Measurements from ENCODE around the gene LPCAT1.

The LPCAT1 gene

GRCh38 chr5:1513326-1514026 lies 10.3 kb downstream of the LPCAT1 start:
- no peak for TF ChIP-seq CTCF (IDR thresholded peaks at IDR 0.05)
- H3K36me3 ChIP-seq: peaks cover 12 to 67% (median 24%) of the 10 kb centered on the region in 3 donors
- no peak overlapping the region for H3K4me3 ChIP-seq

GRCh38 chr5:1512541-1513291 lies 11.0 kb downstream of the LPCAT1 start:
- intact Hi-C loops (cut with DNase I; ENCODE audit: low total_unique reads): loop anchor here (10.0 kb wide), 1 partner anchor 168 kb away; the partner anchor contains the start of gene CLPTM1L
- H3K36me3 ChIP-seq: peaks cover 12 to 62% (median 24%) of the 10 kb centered on the region in 3 donors
- no peak overlapping the region for H3K27ac ChIP-seq
- DNase-seq: peak; percentile 11 to 43
- no peaks in the 10 kb centered on the region for H3K9me3 ChIP-seq
- H3K27me3 ChIP-seq: no peaks in the 10 kb centered on the region
- TF ChIP-seq CTCF (IDR thresholded peaks at IDR 0.05): no peak
- no peak overlapping the region for H3K4me3 ChIP-seq
- peaks cover 0 to 7% (median 0%) of the 10 kb centered on the region in 4 donors for H3K4me1 ChIP-seq

More at GRCh38 chr5:1513326-1514026, 10.3 kb downstream of the LPCAT1 start:
- H3K9me3 ChIP-seq: no peaks in the 10 kb centered on the region
- H3K27ac ChIP-seq: no peak overlapping the region
- peak in 1 of 2 donors; percentile 60 for DNase-seq
- H3K27me3 ChIP-seq: no peaks in the 10 kb centered on the region
- H3K4me1 ChIP-seq: peaks cover 0 to 7% (median 0%) of the 10 kb centered on the region in 4 donors
- intact Hi-C loops (cut with DNase I; ENCODE audit: low total_unique reads): loop anchor here (10.0 kb wide), 1 partner anchor 169 kb away; the partner anchor contains the start of gene CLPTM1L

GRCh38 chr5:1511651-1512540 lies 11.9 kb downstream of the LPCAT1 start:
- intact Hi-C loops (cut with DNase I; ENCODE audit: low total_unique reads): loop anchor here (10.0 kb wide), 1 partner anchor 167 kb away; the partner anchor contains the start of gene CLPTM1L
- H3K27ac ChIP-seq: no peak overlapping the region
- DNase-seq: peak; percentile 17 to 53

GRCh38 chr5:1511048-1511447 lies 12.7 kb downstream of the LPCAT1 start:
- no peaks in the 10 kb centered on the region for H3K27me3 ChIP-seq
- DNase-seq: peak; percentile 14 to 55
- TF ChIP-seq CTCF (IDR thresholded peaks at IDR 0.05): no peak
- no peak overlapping the region for H3K27ac ChIP-seq
- no peaks in the 10 kb centered on the region for H3K9me3 ChIP-seq
- no peaks in the 10 kb centered on the region for H3K4me1 ChIP-seq
- H3K4me3 ChIP-seq: no peak overlapping the region
- peaks cover 12 to 54% (median 24%) of the 10 kb centered on the region in 3 donors for H3K36me3 ChIP-seq
- intact Hi-C loops (cut with DNase I; ENCODE audit: low total_unique reads): loop anchor here (10.0 kb wide), 1 partner anchor 166 kb away; the partner anchor contains the start of gene CLPTM1L

More at GRCh38 chr5:1511651-1512540, 11.9 kb downstream of the LPCAT1 start:
- H3K4me3 ChIP-seq: no peak overlapping the region
- H3K4me1 ChIP-seq: peaks cover 0 to under 1% (median 0%) of the 10 kb centered on the region in 4 donors
- no peaks in the 10 kb centered on the region for H3K9me3 ChIP-seq
- TF ChIP-seq CTCF (IDR thresholded peaks at IDR 0.05): no peak
- H3K36me3 ChIP-seq: peaks cover 12 to 58% (median 24%) of the 10 kb centered on the region in 3 donors
- H3K27me3 ChIP-seq: no peaks in the 10 kb centered on the region

GRCh38 chr5:1510631-1511030 lies 13.1 kb downstream of the LPCAT1 start:
- intact Hi-C loops (cut with DNase I; ENCODE audit: low total_unique reads): loop anchor here (10.0 kb wide), 1 partner anchor 166 kb away; the partner anchor contains the start of gene CLPTM1L
- Histone ChIP-seq H3K9me3 (no peaks in the 10 kb centered on the region), H3K36me3 (peaks cover 12 to 54% (median 24%) of the 10 kb centered on the region in 3 donors), H3K27me3 (no peaks in the 10 kb centered on the region), H3K4me3 (no peak overlapping the region), H3K4me1 (no peaks in the 10 kb centered on the region), H3K27ac (no peak overlapping the region)
- TF ChIP-seq CTCF (IDR thresholded peaks at IDR 0.05): no peak
- peak; percentile 16 to 57 for DNase-seq

Data from tibial artery (tissue), 4 donors.